GM12865 (cell line): ENCODE measurements around the gene MCM3AP.

Source experiments
- DNase-seq: peaks from one replicate; pipeline ENCODE4 v3.0.0; 2010; ENCODE audit warnings: low read depth
- H3K4me3 ChIP-seq: 2 replicates; pipeline ENCODE4 v1.5.1; 2011; ENCODE audit warnings: mild to moderate bottlenecking, low read depth, low read length, control low read depth
- TF ChIP-seq, protein P1 (sequence below): IDR thresholded peaks from 2 replicates; pipeline ENCODE4 v1.5.1; 2011; ENCODE audit warnings: low read length, control low read depth, low read depth, inconsistent platforms; ENCODE audit not compliant: insufficient read depth; ENCODE audit errors: missing control alignments

Gene MCM3AP

GRCh38 chr21:46212721-46213484, 72.5 kb downstream of the MCM3AP start:
- H3K4me3 ChIP-seq = no peak overlapping the region
- DNase-seq = no peak
- TF ChIP-seq, protein P1, sequence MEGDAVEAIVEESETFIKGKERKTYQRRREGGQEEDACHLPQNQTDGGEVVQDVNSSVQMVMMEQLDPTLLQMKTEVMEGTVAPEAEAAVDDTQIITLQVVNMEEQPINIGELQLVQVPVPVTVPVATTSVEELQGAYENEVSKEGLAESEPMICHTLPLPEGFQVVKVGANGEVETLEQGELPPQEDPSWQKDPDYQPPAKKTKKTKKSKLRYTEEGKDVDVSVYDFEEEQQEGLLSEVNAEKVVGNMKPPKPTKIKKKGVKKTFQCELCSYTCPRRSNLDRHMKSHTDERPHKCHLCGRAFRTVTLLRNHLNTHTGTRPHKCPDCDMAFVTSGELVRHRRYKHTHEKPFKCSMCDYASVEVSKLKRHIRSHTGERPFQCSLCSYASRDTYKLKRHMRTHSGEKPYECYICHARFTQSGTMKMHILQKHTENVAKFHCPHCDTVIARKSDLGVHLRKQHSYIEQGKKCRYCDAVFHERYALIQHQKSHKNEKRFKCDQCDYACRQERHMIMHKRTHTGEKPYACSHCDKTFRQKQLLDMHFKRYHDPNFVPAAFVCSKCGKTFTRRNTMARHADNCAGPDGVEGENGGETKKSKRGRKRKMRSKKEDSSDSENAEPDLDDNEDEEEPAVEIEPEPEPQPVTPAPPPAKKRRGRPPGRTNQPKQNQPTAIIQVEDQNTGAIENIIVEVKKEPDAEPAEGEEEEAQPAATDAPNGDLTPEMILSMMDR = no peak

DNA sequence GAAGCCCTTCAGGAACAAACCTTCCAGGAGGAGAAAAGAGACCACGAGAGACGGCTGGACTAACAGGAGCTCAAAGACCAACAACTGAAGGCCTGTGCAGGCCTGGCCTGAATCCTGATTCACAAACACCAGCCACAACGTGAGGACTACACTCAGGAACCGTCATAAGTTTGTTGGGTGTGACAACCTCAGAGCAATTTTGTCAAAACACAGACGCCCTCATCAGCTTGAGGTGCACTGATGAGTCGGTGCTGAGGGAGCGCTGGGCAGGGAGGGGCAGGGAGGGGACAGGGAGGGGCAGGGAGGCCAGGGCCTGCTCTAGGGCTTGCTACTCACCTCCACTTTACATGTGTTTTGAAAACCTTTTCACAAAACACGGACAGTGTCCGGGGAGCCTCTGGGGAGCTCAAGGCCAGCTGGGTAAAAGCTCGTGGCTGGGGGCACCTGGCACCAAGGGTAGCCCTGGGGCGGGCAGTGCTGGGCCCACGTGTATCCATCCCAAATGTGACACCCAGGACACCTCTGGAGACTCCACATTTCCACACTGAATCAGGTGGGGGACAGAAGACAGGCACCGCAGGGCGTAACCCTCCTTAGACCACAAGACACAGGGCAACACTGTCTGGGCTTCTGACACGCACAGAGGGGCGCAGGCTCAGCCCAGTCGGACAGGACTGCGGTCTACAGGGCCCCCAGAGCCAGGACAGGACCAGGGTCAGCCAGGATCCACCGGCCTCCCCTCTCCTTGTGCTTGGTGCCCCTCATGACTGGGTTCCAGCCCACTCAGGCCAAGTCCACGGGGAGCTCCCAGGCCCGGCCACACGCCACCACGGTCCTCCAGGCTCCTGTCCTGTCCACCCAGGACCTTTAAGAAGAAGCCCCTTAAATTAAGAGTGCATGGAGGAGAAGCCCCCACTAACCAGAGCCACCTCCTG, 73.4 kb downstream of the MCM3AP start:
- H3K4me3 ChIP-seq = no peak overlapping the region
- no peak for DNase-seq
- TF ChIP-seq, protein P1 = no peak

GRCh38 chr21:46211376-46211775, 74.0 kb downstream of the MCM3AP start:
- no peak overlapping the region for H3K4me3 ChIP-seq
- DNase-seq = no peak
- TF ChIP-seq, protein P1 = no peak

- DNase-seq = no peak
- TF ChIP-seq, protein P1 = no peak
- no peak overlapping the region for H3K4me3 ChIP-seq
Observed at GRCh38 chr21:46210378-46211136, 74.9 kb downstream of the MCM3AP start.

GRCh38 chr21:46208761-46209721, 76.4 kb downstream of the MCM3AP start:
- no peak for DNase-seq
- no peak overlapping the region for H3K4me3 ChIP-seq
- TF ChIP-seq, protein P1 = no peak
